Panc1 (cell line): ENCODE measurements around the gene RIMS1. TPM values are rescaled to one million over a fixed set of nuclear protein-coding genes. Genes with fewer than 3 reads are reported as not detected.

Experiments
- ATAC-seq: fragments of 200-7000 bp; cut with Tn5 transposase; 2 replicates; pipeline ENCODE4 v1.9.1; 2020; ENCODE audit warnings: mild to moderate bottlenecking, moderate library complexity
- BruUV-seq: library from RNA; stranded (reverse); fragments of 400-500 nt; replicated peaks from 2 replicates; lab custom pipeline; 2021; lab: Mats Ljungman, UMichigan
- CTCF ChIA-PET: fragments of 300-600 bp; sonication (Branson Sonifier 250); formaldehyde crosslinking; loops from one replicate; lab custom pipeline; 2022; ENCODE audit warnings: antibody characterized with exemption; lab: Charles Lee
- POLR2A ChIA-PET: fragments of 300-600 bp; sonication (Branson Sonifier 250); formaldehyde crosslinking; loops from one replicate; lab custom pipeline; 2022; ENCODE audit warnings: antibody characterized with exemption; lab: Charles Lee
- DNase-seq: peaks from one replicate; pipeline ENCODE4 v3.0.0-alpha.2; 2010; ENCODE audit warnings: low read depth, low spot score
- H3K27ac ChIP-seq: 2 replicates; pipeline ENCODE4 v1.5.1; 2011; ENCODE audit warnings: mild to moderate bottlenecking, low read length, inconsistent platforms
- H3K27me3 ChIP-seq: fragments of 200-500 bp; sonication (Bioruptor generic); 2 replicates; pipeline ENCODE4 v1.6.0; 2014; ENCODE audit warnings: low read length, inconsistent platforms; ENCODE audit not compliant: control insufficient read depth, insufficient read depth
- H3K36me3 ChIP-seq: fragments of 200-500 bp; sonication (Bioruptor generic); 2 replicates; pipeline ENCODE4 v1.5.1; 2014; ENCODE audit warnings: inconsistent platforms, mild to moderate bottlenecking, low read length, moderate library complexity; ENCODE audit not compliant: control insufficient read depth, insufficient read depth
- H3K4me1 ChIP-seq: 2 replicates; pipeline ENCODE4 v1.5.1; 2011; ENCODE audit warnings: inconsistent platforms, mild to moderate bottlenecking, low read length, moderate library complexity; ENCODE audit not compliant: control insufficient read depth, insufficient read depth
- H3K4me3 ChIP-seq, 2 experiments: 2 replicates each; pipeline ENCODE4 v1.5.1; 2011 to 2012; ENCODE audit warnings: low read depth in 2 of 2, low read length in 2 of 2, mild to moderate bottlenecking in 2 of 2, inconsistent platforms in 1 of 2, moderate library complexity in 1 of 2
- H3K9me3 ChIP-seq: fragments of 200-500 bp; sonication (Bioruptor generic); 2 replicates; pipeline ENCODE4 v1.5.1; 2014; ENCODE audit warnings: low read depth, mild to moderate bottlenecking, inconsistent platforms, low read length, moderate library complexity; ENCODE audit not compliant: control insufficient read depth, insufficient read depth
- POLR2AphosphoS5 ChIP-seq: IDR thresholded peaks from 2 replicates; pipeline ENCODE4 v1.6.1; 2012; ENCODE audit warnings: mild to moderate bottlenecking, low read depth, low read length, moderate library complexity
- SIN3A ChIP-seq: IDR thresholded peaks from 2 replicates; pipeline ENCODE4 v1.6.1; 2012; ENCODE audit warnings: low read depth, mild to moderate bottlenecking, low read length, moderate library complexity, borderline replicate concordance; ENCODE audit not compliant: insufficient read depth
- TCF7L2 ChIP-seq: IDR thresholded peaks from 2 replicates; pipeline ENCODE4 v1.6.1; 2011; ENCODE audit warnings: mild to moderate bottlenecking, low read depth, low read length, inconsistent platforms
- in situ Hi-C: cut with HindIII; loops from 2 replicates; pipeline ENCODE4 v1.10.0; 2016; ENCODE audit warnings: low sequenced_read_pairs, low pct_unique_long_range_greater_than_20kb
- intact Hi-C: fragments of 100-400 bp; cut with micrococcal nuclease; formaldehyde crosslinking; loops from one replicate; pipeline ENCODE4 v1.10.0; 2022; ENCODE audit not compliant: unreplicated experiment
- total RNA-seq: library from RNA; stranded (reverse); gene quantifications from one replicate; pipeline ENCODE4 v1.2.1, GENCODE V29; 2021; ENCODE audit not compliant: unreplicated experiment
- TF ChIP-seq, protein P1 (sequence below), 2 experiments: IDR thresholded peaks; 2 replicates each; pipeline ENCODE4 v1.6.1; 2011 to 2012; ENCODE audit warnings: low read depth in 2 of 2, control low read depth in 1 of 2, low read length in 1 of 2, mild to moderate bottlenecking in 1 of 2, moderate library complexity in 1 of 2; ENCODE audit not compliant: insufficient read depth in 1 of 2
- TF ChIP-seq, protein P2 (sequence below): fragments of 450-650 bp; IDR thresholded peaks from 2 replicates; pipeline ENCODE4 v1.5.1; 2017; ENCODE audit warnings: mild to moderate bottlenecking

The RIMS1 gene
- total RNA-seq, 1 experiment from 2014 or later, result 0.18 TPM

DNA sequence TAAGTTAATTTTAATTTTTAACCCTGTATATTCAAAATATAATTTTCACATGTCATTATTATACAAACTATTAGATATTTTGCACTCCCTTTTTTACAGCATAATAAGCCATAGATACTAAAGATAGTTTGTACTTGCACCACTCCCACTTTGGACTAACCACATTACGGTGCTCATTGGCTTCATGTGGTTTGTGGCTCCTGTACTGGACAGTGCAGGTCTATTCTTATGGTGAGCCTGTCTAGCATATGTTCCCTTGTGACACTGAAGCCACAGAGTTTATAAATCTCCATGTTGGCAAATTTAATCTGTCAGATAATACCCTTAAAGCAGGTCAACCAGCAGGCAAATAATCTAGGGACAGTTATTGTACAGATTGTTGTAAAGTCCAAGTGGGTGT, 381.1 kb downstream of the RIMS1 start:
- Histone ChIP-seq H3K36me3 (no peaks in the 10 kb centered on the region), H3K9me3 (no peaks in the 10 kb centered on the region), H3K27me3 (no peaks in the 10 kb centered on the region), H3K4me3 (no peak overlapping the region), H3K4me1 (no peaks in the 10 kb centered on the region), H3K27ac (no peak overlapping the region)
- DNase-seq, result no peak
- ChIA-PET CTCF (no interaction called here), POLR2A (no interaction called here)
- TF ChIP-seq TCF7L2 (no peak), POLR2AphosphoS5 (no peak), SIN3A (no peak)
- TF ChIP-seq, protein P1, sequence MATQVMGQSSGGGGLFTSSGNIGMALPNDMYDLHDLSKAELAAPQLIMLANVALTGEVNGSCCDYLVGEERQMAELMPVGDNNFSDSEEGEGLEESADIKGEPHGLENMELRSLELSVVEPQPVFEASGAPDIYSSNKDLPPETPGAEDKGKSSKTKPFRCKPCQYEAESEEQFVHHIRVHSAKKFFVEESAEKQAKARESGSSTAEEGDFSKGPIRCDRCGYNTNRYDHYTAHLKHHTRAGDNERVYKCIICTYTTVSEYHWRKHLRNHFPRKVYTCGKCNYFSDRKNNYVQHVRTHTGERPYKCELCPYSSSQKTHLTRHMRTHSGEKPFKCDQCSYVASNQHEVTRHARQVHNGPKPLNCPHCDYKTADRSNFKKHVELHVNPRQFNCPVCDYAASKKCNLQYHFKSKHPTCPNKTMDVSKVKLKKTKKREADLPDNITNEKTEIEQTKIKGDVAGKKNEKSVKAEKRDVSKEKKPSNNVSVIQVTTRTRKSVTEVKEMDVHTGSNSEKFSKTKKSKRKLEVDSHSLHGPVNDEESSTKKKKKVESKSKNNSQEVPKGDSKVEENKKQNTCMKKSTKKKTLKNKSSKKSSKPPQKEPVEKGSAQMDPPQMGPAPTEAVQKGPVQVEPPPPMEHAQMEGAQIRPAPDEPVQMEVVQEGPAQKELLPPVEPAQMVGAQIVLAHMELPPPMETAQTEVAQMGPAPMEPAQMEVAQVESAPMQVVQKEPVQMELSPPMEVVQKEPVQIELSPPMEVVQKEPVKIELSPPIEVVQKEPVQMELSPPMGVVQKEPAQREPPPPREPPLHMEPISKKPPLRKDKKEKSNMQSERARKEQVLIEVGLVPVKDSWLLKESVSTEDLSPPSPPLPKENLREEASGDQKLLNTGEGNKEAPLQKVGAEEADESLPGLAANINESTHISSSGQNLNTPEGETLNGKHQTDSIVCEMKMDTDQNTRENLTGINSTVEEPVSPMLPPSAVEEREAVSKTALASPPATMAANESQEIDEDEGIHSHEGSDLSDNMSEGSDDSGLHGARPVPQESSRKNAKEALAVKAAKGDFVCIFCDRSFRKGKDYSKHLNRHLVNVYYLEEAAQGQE (IDR thresholded peaks at IDR 0.05; ENCODE audit: insufficient read depth in 1 of 2, low read depth in 2 of 2, low read length in 1 of 2), result no peak
- TF ChIP-seq, protein P2, sequence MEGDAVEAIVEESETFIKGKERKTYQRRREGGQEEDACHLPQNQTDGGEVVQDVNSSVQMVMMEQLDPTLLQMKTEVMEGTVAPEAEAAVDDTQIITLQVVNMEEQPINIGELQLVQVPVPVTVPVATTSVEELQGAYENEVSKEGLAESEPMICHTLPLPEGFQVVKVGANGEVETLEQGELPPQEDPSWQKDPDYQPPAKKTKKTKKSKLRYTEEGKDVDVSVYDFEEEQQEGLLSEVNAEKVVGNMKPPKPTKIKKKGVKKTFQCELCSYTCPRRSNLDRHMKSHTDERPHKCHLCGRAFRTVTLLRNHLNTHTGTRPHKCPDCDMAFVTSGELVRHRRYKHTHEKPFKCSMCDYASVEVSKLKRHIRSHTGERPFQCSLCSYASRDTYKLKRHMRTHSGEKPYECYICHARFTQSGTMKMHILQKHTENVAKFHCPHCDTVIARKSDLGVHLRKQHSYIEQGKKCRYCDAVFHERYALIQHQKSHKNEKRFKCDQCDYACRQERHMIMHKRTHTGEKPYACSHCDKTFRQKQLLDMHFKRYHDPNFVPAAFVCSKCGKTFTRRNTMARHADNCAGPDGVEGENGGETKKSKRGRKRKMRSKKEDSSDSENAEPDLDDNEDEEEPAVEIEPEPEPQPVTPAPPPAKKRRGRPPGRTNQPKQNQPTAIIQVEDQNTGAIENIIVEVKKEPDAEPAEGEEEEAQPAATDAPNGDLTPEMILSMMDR, result no peak
- BruUV-seq, result no TSS peak
- ATAC-seq, result no peak
- intact Hi-C loops (no loop called here), in situ Hi-C loops (no loop called here)

DNA sequence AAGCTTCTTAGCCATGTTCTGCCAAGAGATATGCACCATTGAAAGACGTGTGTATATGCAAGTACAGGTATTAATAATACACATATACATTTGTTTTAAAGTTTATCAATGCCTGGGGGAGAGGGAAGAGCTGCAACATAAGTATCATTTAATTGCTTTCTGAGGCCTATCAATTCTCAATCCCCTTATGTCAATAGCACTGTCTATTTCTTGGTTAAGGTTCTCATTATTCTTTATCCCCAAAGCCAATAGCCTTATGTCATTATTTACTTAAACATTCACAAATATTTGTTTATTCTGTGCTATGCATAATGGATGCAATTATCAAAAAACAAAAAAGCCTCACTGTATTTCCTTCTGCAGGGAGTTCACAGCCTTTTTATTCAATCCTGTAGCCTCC, 385.2 kb downstream of the RIMS1 start:
- in situ Hi-C loops (no loop called here), intact Hi-C loops (no loop called here)
- no peak for DNase-seq
- Histone ChIP-seq H3K9me3 (no peaks in the 10 kb centered on the region), H3K4me1 (no peaks in the 10 kb centered on the region), H3K36me3 (no peaks in the 10 kb centered on the region), H3K4me3 (no peak overlapping the region), H3K27me3 (no peaks in the 10 kb centered on the region), H3K27ac (no peak overlapping the region)
- ChIA-PET POLR2A (no interaction called here), CTCF (no interaction called here)
- ATAC-seq, result no peak
- TF ChIP-seq SIN3A (no peak), TCF7L2 (no peak), POLR2AphosphoS5 (no peak)
- TF ChIP-seq, protein P1 (IDR thresholded peaks at IDR 0.05; ENCODE audit: insufficient read depth in 1 of 2, low read depth in 2 of 2, low read length in 1 of 2), result no peak
- TF ChIP-seq, protein P2, result no peak
- no TSS peak for BruUV-seq
